BJ (cell line): ENCODE results near the gene TTC28. TPM values are rescaled to one million over a fixed set of nuclear protein-coding genes. Genes with fewer than 3 reads are reported as not detected.

Experiments
- CTCF ChIA-PET: fragments of 350-600 bp; formaldehyde crosslinking; extraction: SDS; loops from one replicate; lab custom pipeline; 2021; ENCODE audit warnings: antibody characterized with exemption, inconsistent platforms; lab: Yijun Ruan, JAX
- POLR2A ChIA-PET: fragments of 300-600 bp; sonication (Branson Sonifier 250); formaldehyde crosslinking; extraction: SDS; loops from one replicate; lab custom pipeline; 2021; ENCODE audit warnings: antibody characterized with exemption; lab: Charles Lee
- DNase-seq: peaks from one replicate; pipeline ENCODE4 v3.0.0-alpha.2; 2011; ENCODE audit warnings: low read depth
- H3K27me3 ChIP-seq: 2 replicates; pipeline ENCODE4 v1.6.0; 2011; ENCODE audit warnings: low read length; ENCODE audit not compliant: control insufficient read depth, insufficient read depth
- H3K36me3 ChIP-seq: 2 replicates; pipeline ENCODE4 v1.5.1; 2011; ENCODE audit warnings: low read length; ENCODE audit not compliant: control insufficient read depth, insufficient read depth
- H3K4me3 ChIP-seq: 2 replicates; pipeline ENCODE4 v1.5.1; 2011; ENCODE audit warnings: low read depth, mild to moderate bottlenecking, control low read depth, low read length
- polyA plus RNA-seq: library from polyadenylated mRNA; depleted of rRNA; stranded (reverse); fragments of >200 nt; gene quantifications from 2 replicates; pipeline ENCODE4 v1.2.3, GENCODE V29; 2011
- TF ChIP-seq, protein P1 (sequence below): IDR thresholded peaks from 2 replicates; pipeline ENCODE4 v1.5.1; 2011; ENCODE audit warnings: low read depth, mild to moderate bottlenecking, control low read depth, inconsistent platforms, low read length, moderate library complexity; ENCODE audit not compliant: insufficient read depth

The TTC28 gene
- polyA plus RNA-seq, 1 experiment = 8.7 TPM

DNA sequence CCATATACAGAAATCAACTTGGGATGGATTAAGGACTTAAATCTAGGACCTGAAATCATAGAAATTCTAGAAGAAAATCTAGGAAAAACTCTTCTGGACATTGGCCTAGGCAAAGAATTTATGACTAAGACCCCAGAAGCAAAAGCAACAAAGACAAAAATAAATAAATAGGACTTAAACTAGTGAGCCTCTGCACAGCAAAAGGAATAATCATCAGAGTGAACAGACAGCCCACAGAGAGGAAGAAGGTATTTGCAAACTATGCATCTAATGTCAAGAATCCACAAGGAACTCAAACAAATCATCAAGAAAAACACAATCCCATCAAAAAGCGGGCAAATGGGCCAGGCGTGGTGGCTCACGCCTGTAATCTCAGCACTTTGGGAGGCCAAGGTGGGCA is 32.4 kb downstream of the TTC28 start:
- ChIA-PET POLR2A (no interaction called here), CTCF (no interaction called here)
- Histone ChIP-seq H3K27me3 (no peaks in the 10 kb centered on the region), H3K36me3 (no peaks in the 10 kb centered on the region), H3K4me3 (no peak overlapping the region)
- TF ChIP-seq, protein P1, sequence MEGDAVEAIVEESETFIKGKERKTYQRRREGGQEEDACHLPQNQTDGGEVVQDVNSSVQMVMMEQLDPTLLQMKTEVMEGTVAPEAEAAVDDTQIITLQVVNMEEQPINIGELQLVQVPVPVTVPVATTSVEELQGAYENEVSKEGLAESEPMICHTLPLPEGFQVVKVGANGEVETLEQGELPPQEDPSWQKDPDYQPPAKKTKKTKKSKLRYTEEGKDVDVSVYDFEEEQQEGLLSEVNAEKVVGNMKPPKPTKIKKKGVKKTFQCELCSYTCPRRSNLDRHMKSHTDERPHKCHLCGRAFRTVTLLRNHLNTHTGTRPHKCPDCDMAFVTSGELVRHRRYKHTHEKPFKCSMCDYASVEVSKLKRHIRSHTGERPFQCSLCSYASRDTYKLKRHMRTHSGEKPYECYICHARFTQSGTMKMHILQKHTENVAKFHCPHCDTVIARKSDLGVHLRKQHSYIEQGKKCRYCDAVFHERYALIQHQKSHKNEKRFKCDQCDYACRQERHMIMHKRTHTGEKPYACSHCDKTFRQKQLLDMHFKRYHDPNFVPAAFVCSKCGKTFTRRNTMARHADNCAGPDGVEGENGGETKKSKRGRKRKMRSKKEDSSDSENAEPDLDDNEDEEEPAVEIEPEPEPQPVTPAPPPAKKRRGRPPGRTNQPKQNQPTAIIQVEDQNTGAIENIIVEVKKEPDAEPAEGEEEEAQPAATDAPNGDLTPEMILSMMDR = no peak
- no peak for DNase-seq

- TF ChIP-seq, protein P1 = no peak
- POLR2A ChIA-PET = no interaction called here
- Histone ChIP-seq H3K36me3 (no peaks in the 10 kb centered on the region), H3K27me3 (no peaks in the 10 kb centered on the region), H3K4me3 (no peak overlapping the region)
- CTCF ChIA-PET = no interaction called here
- DNase-seq = no peak
These were observed 40.3 kb downstream of the TTC28 start for GRCh38 chr22:28639321-28639720.

- Histone ChIP-seq H3K36me3 (no peaks in the 10 kb centered on the region), H3K27me3 (no peaks in the 10 kb centered on the region), H3K4me3 (no peak overlapping the region)
- TF ChIP-seq, protein P1 = no peak
- CTCF ChIA-PET = no interaction called here
- POLR2A ChIA-PET = no interaction called here
- no peak for DNase-seq
These were observed 42.4 kb downstream of the TTC28 start for GRCh38 chr22:28637225-28637624.

DNA sequence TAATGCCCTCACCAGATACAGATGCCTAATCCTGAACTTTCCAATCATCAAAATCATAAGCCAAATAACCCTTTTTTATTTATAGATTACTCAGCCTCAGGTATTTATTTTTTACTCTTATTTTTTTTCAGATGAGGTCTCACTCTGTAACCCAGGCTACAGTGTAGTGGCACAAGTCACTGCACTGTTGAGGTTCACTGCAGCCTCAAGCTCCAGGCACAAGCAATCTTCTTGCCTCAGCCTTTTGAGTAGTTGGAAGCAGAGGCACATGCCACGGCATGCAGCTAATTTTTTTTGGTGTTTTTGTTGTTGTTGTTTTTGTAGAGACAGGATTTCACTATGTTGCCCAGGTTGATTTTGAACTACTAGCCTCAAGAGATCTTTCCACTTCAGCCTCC is 49.5 kb downstream of the TTC28 start:
- ChIA-PET CTCF (no interaction called here), POLR2A (no interaction called here)
- Histone ChIP-seq H3K4me3 (no peak overlapping the region), H3K36me3 (peaks cover 1% of the 10 kb centered on the region; the same call in 1 of the 2 replicates), H3K27me3 (no peaks in the 10 kb centered on the region)
- TF ChIP-seq, protein P1 = no peak
- no peak for DNase-seq

DNA sequence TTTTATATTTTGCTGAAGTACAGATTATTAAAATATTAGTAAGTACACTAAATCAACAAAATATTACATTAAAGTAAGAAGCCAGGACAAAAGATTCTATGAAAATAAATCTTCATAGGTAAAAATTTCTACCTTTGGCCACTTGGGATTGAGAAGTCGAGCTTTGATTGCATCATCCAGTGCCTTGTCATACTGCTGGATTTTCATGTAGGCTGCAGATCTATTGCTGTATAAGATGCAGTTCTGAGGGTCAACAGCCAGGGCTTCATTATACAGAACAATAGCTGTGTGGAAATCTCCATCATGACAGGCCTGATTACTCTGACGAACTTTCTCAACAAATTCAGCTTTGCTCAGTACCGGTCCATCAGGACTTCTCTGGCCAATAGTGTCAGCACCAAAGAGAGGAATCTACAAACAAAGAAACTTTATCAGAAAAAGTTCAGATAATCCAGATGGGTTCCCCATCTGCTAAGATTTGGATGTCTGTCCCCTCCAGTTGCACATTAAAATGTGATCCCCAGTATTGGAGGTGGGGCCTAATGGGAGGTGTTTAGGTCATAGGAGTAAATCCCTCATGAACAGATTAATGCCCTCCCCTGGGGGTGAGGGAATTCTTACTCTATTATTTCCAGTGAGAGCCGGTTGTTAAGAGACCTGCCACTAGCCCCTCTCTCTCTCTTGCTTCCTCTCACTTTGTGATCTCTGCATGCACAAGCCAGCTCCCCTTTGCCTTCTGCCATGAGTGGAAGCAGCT is 50.0 kb downstream of the TTC28 start:
- H3K36me3 ChIP-seq = peaks cover 1% of the 10 kb centered on the region; the same call in 1 of the 2 replicates
- TF ChIP-seq, protein P1 = no peak
- ChIA-PET CTCF (no interaction called here), POLR2A (no interaction called here)
- H3K4me3 ChIP-seq = no peak overlapping the region
- H3K27me3 ChIP-seq = no peaks in the 10 kb centered on the region
- no peak for DNase-seq
